Vagina (tissue), 2 donors: ENCODE data around the gene RAG1.

Experiments used
- CTCF ChIP-seq, 3 experiments: fragments of 450-650 bp in 2 of 3; fragments of 200-600 bp in 1 of 3; sonication (generic) in 1 of 3; IDR thresholded peaks; one replicate each; pipeline ENCODE4 v1.5.1; 2017 to 2019; ENCODE audit warnings: antibody characterized with exemption in 3 of 3, mild to moderate bottlenecking in 2 of 3, moderate library complexity in 2 of 3
- POLR2A ChIP-seq, 2 donors: fragments of 450-650 bp; IDR thresholded peaks; one replicate each; pipeline ENCODE4 v1.6.1; 2017; ENCODE audit warnings: antibody characterized with exemption in 2 of 2, mild to moderate bottlenecking in 2 of 2, moderate library complexity in 2 of 2
- POLR2AphosphoS5 ChIP-seq, 2 donors: sonication (generic); formaldehyde crosslinking; IDR thresholded peaks; one replicate each; pipeline ENCODE4 v1.9.0; 2017; ENCODE audit warnings: antibody characterized with exemption in 2 of 2, mild to moderate bottlenecking in 2 of 2, low read depth in 1 of 2; ENCODE audit not compliant: insufficient read depth in 1 of 2

- TF ChIP-seq CTCF (IDR thresholded peaks at IDR 0.05): no peak
- TF ChIP-seq POLR2A (IDR thresholded peaks at IDR 0.05): no peak
- TF ChIP-seq POLR2AphosphoS5 (IDR thresholded peaks at IDR 0.05; ENCODE audit: insufficient read depth in 1 of 2, low read depth in 1 of 2): no peak
These were observed 13.7 kb downstream of the RAG1 start for GRCh38 chr11:36581536-36581935.
